CD1c-positive myeloid dendritic cell (primary cell): ENCODE results near the gene PHF2.

Experiments
- DNase-seq: peaks from one replicate; pipeline ENCODE4 v3.0.0-alpha.2; 2016; ENCODE audit errors: extremely low spot score

The PHF2 gene

GRCh38 chr9:93601063-93601462 lies 24.7 kb downstream of the PHF2 start:
- no peak for DNase-seq

- DNase-seq: no peak
Measured at GRCh38 chr9:93601666-93602065, 25.3 kb downstream of the PHF2 start.

- DNase-seq: no peak
Measured at GRCh38 chr9:93603011-93603410, 26.6 kb downstream of the PHF2 start.

GRCh38 chr9:93603906-93604326 lies 27.5 kb downstream of the PHF2 start:
- no peak for DNase-seq

GRCh38 chr9:93606187-93606586 lies 29.8 kb downstream of the PHF2 start:
- no peak for DNase-seq

GRCh38 chr9:93610206-93610605 lies 33.8 kb downstream of the PHF2 start:
- no peak for DNase-seq

GRCh38 chr9:93612052-93612795 lies 35.8 kb downstream of the PHF2 start:
- no peak for DNase-seq

- no peak for DNase-seq
Measured at GRCh38 chr9:93612796-93613154, 36.4 kb downstream of the PHF2 start.

GRCh38 chr9:93613174-93613573 lies 36.8 kb downstream of the PHF2 start:
- DNase-seq: no peak

GRCh38 chr9:93613791-93614190 lies 37.4 kb downstream of the PHF2 start:
- DNase-seq: no peak

- DNase-seq: no peak
Measured at GRCh38 chr9:93614830-93615468, 38.6 kb downstream of the PHF2 start.

GRCh38 chr9:93616044-93616443 lies 39.7 kb downstream of the PHF2 start:
- no peak for DNase-seq

- no peak for DNase-seq
Measured at GRCh38 chr9:93617273-93617672, 40.9 kb downstream of the PHF2 start.

GRCh38 chr9:93619272-93619775 lies 42.9 kb downstream of the PHF2 start:
- DNase-seq: no peak

- no peak for DNase-seq
Measured at GRCh38 chr9:93620041-93620506, 43.7 kb downstream of the PHF2 start.

- DNase-seq: no peak
Measured at GRCh38 chr9:93620881-93621820, 44.8 kb downstream of the PHF2 start.

GRCh38 chr9:93621922-93622321 lies 45.5 kb downstream of the PHF2 start:
- DNase-seq: no peak

- DNase-seq: no peak
Measured at GRCh38 chr9:93622691-93623090, 46.3 kb downstream of the PHF2 start.

GRCh38 chr9:93623753-93624152 lies 47.4 kb downstream of the PHF2 start:
- no peak for DNase-seq

GRCh38 chr9:93624431-93624834 lies 48.0 kb downstream of the PHF2 start:
- no peak for DNase-seq

- DNase-seq: no peak
Measured at GRCh38 chr9:93624977-93625376, 48.6 kb downstream of the PHF2 start.

GRCh38 chr9:93629920-93630319 lies 53.5 kb downstream of the PHF2 start:
- DNase-seq: no peak
